ENCODE measurements around the gene PKLR. TPM values are rescaled to one million over a fixed set of nuclear protein-coding genes. Genes with fewer than 3 reads are reported as not detected.
"Not testable (repeated sequence)": the region's sequence is repeated elsewhere in the genome, so short reads cannot be mapped to it uniquely, and the experiment has no call there.

Gene PKLR
- total RNA-seq, 1 donor from 2014 or later = not detected

GRCh38 chr1:155295942-155296267 lies 5.3 kb downstream of the PKLR start:
- H3K27me3 ChIP-seq = no peaks in the 10 kb centered on the region
- no peak for DNase-seq (ENCODE audit: low spot score in 2 of 2)

GRCh38 chr1:155295183-155295941 lies 5.9 kb downstream of the PKLR start:
- no peaks in the 10 kb centered on the region for H3K27me3 ChIP-seq
- intact Hi-C loops (cut with DNase I) = no loop called here
- peaks cover 0 to 5% of the 10 kb centered on the region in 2 donors for H3K4me1 ChIP-seq
- DNase-seq (ENCODE audit: low spot score in 2 of 2) = no peak
- no peaks in the 10 kb centered on the region for H3K36me3 ChIP-seq
- no peaks in the 10 kb centered on the region for H3K9me3 ChIP-seq
- no peak overlapping the region for H3K27ac ChIP-seq
- no peak for TF ChIP-seq CTCF (IDR thresholded peaks at IDR 0.05)
- peak overlapping the region in 1 of 2 donors; percentile 44 for H3K4me3 ChIP-seq

More at GRCh38 chr1:155295942-155296267, 5.3 kb downstream of the PKLR start:
- no peaks in the 10 kb centered on the region for H3K36me3 ChIP-seq
- H3K4me1 ChIP-seq = peaks cover 0 to 5% of the 10 kb centered on the region in 2 donors
- intact Hi-C loops (cut with DNase I) = no loop called here
- no peak overlapping the region for H3K4me3 ChIP-seq
- no peak for TF ChIP-seq CTCF (IDR thresholded peaks at IDR 0.05)
- no peak overlapping the region for H3K27ac ChIP-seq
- H3K9me3 ChIP-seq = no peaks in the 10 kb centered on the region

- no peaks in the 10 kb centered on the region for H3K27me3 ChIP-seq
- intact Hi-C loops (cut with DNase I) = no loop called here
- H3K36me3 ChIP-seq = no peaks in the 10 kb centered on the region
- TF ChIP-seq CTCF (IDR thresholded peaks at IDR 0.05) = no peak
- no peak overlapping the region for H3K27ac ChIP-seq
- H3K4me1 ChIP-seq = peaks cover 0 to 5% of the 10 kb centered on the region in 2 donors
- DNase-seq (ENCODE audit: low spot score in 2 of 2) = no peak
- peak overlapping the region in 1 of 2 donors; percentile 44 for H3K4me3 ChIP-seq
- H3K9me3 ChIP-seq = no peaks in the 10 kb centered on the region
Measured at GRCh38 chr1:155294520-155295182, 6.6 kb downstream of the PKLR start.

GRCh38 chr1:155293086-155293749 lies 8.0 kb downstream of the PKLR start:
- H3K27ac ChIP-seq = no peak overlapping the region
- DNase-seq (ENCODE audit: low spot score in 2 of 2) = no peak
- no peak overlapping the region for H3K4me3 ChIP-seq
- H3K27me3 ChIP-seq = no peaks in the 10 kb centered on the region
- intact Hi-C loops (cut with DNase I) = no loop called here
- TF ChIP-seq CTCF (IDR thresholded peaks at IDR 0.05) = no peak
- H3K36me3 ChIP-seq = no peaks in the 10 kb centered on the region
- peaks cover 0 to 5% of the 10 kb centered on the region in 2 donors for H3K4me1 ChIP-seq
- no peaks in the 10 kb centered on the region for H3K9me3 ChIP-seq

GRCh38 chr1:155291006-155291405 lies 10.2 kb downstream of the PKLR start:
- intact Hi-C loops (cut with DNase I); H3K27me3 ChIP-seq; H3K9me3 ChIP-seq; H3K36me3 ChIP-seq; DNase-seq (ENCODE audit: low spot score in 2 of 2); H3K4me3 ChIP-seq; H3K4me1 ChIP-seq; H3K27ac ChIP-seq: not testable (repeated sequence)

- Histone ChIP-seq H3K27ac (no peak overlapping the region), H3K4me1 (no peaks in the 10 kb centered on the region), H3K36me3 (no peaks in the 10 kb centered on the region), H3K4me3 (no peak overlapping the region), H3K27me3 (no peaks in the 10 kb centered on the region), H3K9me3 (no peaks in the 10 kb centered on the region)
- no peak for DNase-seq (ENCODE audit: low spot score in 2 of 2)
- intact Hi-C loops (cut with DNase I) = no loop called here
- no peak for TF ChIP-seq CTCF (IDR thresholded peaks at IDR 0.05)
Measured at GRCh38 chr1:155287987-155288543, 13.2 kb downstream of the PKLR start.
